Natural killer cell (primary cell): ENCODE data around the gene PROS1. TPM values are rescaled to one million over a fixed set of nuclear protein-coding genes. Genes with fewer than 3 reads are reported as not detected.

Source experiments
- ATAC-seq, 3 donors: fragments of 150-1000 bp in 2 of 3; fragments of 200-7000 bp in 1 of 3; cut with Tn5 transposase; 1 replicate in 1 of 3; 2 replicates in 2 of 3; pipeline ENCODE4 v1.10.0; 2021; ENCODE audit warnings: mild to moderate bottlenecking in 2 of 3, moderate library complexity in 2 of 3
- DNase-seq, 2 donors: peaks; one replicate each; pipeline versions ENCODE4 v3.0.0 to v3.0.0-alpha.2; 2013 to 2021; ENCODE audit warnings: mixed read lengths in 1 of 2
- H3K27ac ChIP-seq: one replicate; pipeline ENCODE4 v1.5.1; 2013; ENCODE audit warnings: mild to moderate bottlenecking, low read length
- H3K27me3 ChIP-seq: one replicate; pipeline ENCODE4 v1.6.1; 2013; ENCODE audit warnings: low read length; ENCODE audit not compliant: control insufficient read depth, insufficient read depth
- H3K36me3 ChIP-seq: one replicate; pipeline ENCODE4 v1.6.1; 2013; ENCODE audit warnings: low read length; ENCODE audit not compliant: control insufficient read depth, insufficient read depth
- H3K4me1 ChIP-seq: one replicate; pipeline ENCODE4 v1.6.1; 2013; ENCODE audit warnings: low read length; ENCODE audit not compliant: control insufficient read depth, insufficient read depth
- H3K4me3 ChIP-seq: one replicate; pipeline ENCODE4 v1.5.1; 2013; ENCODE audit warnings: low read length
- H3K9me3 ChIP-seq: one replicate; pipeline ENCODE4 v1.6.1; 2013; ENCODE audit warnings: low read length; ENCODE audit not compliant: control insufficient read depth, insufficient read depth
- H3K27ac Mint-ChIP-seq, 2 donors: one replicate each; pipeline ENCODE4 v1.8.0; 2022; ENCODE audit warnings: mild to moderate bottlenecking in 2 of 2, mixed read lengths in 2 of 2, moderate library complexity in 1 of 2
- H3K27me3 Mint-ChIP-seq, 2 donors: one replicate each; pipeline ENCODE4 v1.8.0; 2022; ENCODE audit warnings: low read depth in 2 of 2, mixed read lengths in 2 of 2
- H3K36me3 Mint-ChIP-seq: one replicate; pipeline ENCODE4 v1.8.0; 2022; ENCODE audit warnings: mixed read lengths
- H3K4me1 Mint-ChIP-seq, 2 donors: one replicate each; pipeline ENCODE4 v1.8.0; 2022; ENCODE audit warnings: mixed read lengths in 2 of 2
- H3K4me3 Mint-ChIP-seq: one replicate; pipeline ENCODE4 v1.8.0; 2022; ENCODE audit warnings: mild to moderate bottlenecking, moderate library complexity, mixed read lengths
- H3K9me3 Mint-ChIP-seq, 2 donors: one replicate each; pipeline ENCODE4 v1.8.0; 2022; ENCODE audit warnings: mixed read lengths in 2 of 2
- WGBS: methylation state at CpG from one replicate; pipeline ENCODE4 v1.1.7; 2013; ENCODE audit warnings: missing lambda C conversion rate; ENCODE audit not compliant: insufficient coverage; 5-methylcytosine and 5-hydroxymethylcytosine counted together
- intact Hi-C: fragments of 100-400 bp; cut with micrococcal nuclease; formaldehyde crosslinking; loops from one replicate; pipeline ENCODE4 v1.14.2; 2022
- total RNA-seq, 4 donors: library from RNA; stranded (reverse); fragments of 120-200 nt in 1 of 4; gene quantifications; one replicate each; pipeline versions ENCODE4 v1.2.3 to v1.2.4, GENCODE V29; 2013 to 2022
- TF ChIP-seq, protein P1 (sequence below): fragments of 200-600 bp; IDR thresholded peaks from one replicate; pipeline ENCODE4 v1.8.0; 2022; ENCODE audit warnings: antibody characterized with exemption

The PROS1 gene
- total RNA-seq, 3 donors from 2014 or later (not counting 1 experiment from before 2014, with no cell fraction given), result 0.25 to 1.4 (median 0.68) TPM

DNA sequence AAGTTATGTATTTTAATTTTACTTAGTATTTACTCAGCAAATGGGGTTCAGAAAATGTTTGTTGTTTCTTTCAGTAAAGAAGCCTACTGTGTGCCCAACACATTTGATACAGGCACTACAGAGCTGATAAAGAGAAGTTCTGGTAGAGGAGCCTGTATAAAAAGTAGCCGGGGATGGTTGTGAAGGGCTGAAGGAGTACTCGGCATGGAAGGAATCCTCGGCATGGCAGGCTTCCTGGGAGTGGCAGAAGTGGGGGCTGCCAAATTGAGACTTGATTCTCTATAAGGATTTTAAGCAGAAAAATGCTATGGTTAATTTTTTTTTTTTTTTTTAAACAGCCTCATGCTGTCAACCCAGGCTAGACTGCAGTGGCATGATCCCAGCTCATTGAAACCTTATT lies 15.5 kb upstream of the PROS1 start:
- 97% methylated on average over 3 of the region's 3 CpGs for WGBS
- no peak overlapping the region for H3K4me3 Mint-ChIP-seq
- Histone ChIP-seq H3K27me3 (no peaks in the 10 kb centered on the region), H3K4me3 (no peak overlapping the region), H3K27ac (no peak overlapping the region), H3K36me3 (no peaks in the 10 kb centered on the region), H3K9me3 (no peaks in the 10 kb centered on the region), H3K4me1 (no peaks in the 10 kb centered on the region)
- no peak overlapping the region for H3K27ac Mint-ChIP-seq
- TF ChIP-seq, protein P1, sequence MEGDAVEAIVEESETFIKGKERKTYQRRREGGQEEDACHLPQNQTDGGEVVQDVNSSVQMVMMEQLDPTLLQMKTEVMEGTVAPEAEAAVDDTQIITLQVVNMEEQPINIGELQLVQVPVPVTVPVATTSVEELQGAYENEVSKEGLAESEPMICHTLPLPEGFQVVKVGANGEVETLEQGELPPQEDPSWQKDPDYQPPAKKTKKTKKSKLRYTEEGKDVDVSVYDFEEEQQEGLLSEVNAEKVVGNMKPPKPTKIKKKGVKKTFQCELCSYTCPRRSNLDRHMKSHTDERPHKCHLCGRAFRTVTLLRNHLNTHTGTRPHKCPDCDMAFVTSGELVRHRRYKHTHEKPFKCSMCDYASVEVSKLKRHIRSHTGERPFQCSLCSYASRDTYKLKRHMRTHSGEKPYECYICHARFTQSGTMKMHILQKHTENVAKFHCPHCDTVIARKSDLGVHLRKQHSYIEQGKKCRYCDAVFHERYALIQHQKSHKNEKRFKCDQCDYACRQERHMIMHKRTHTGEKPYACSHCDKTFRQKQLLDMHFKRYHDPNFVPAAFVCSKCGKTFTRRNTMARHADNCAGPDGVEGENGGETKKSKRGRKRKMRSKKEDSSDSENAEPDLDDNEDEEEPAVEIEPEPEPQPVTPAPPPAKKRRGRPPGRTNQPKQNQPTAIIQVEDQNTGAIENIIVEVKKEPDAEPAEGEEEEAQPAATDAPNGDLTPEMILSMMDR, result no peak
- H3K4me1 Mint-ChIP-seq, result peaks cover 4 to 6% of the 10 kb centered on the region in 2 donors
- no peaks in the 10 kb centered on the region for H3K9me3 Mint-ChIP-seq
- no peak for ATAC-seq
- intact Hi-C loops, result no loop called here
- DNase-seq, result no peak
- H3K27me3 Mint-ChIP-seq, result no peaks in the 10 kb centered on the region
- no peaks in the 10 kb centered on the region for H3K36me3 Mint-ChIP-seq

- no peak for ATAC-seq
- H3K9me3 ChIP-seq, result no peaks in the 10 kb centered on the region
- no peak overlapping the region for H3K27ac ChIP-seq
- Mint-ChIP-seq H3K9me3 (no peaks in the 10 kb centered on the region), H3K27ac (no peak overlapping the region), H3K27me3 (no peaks in the 10 kb centered on the region), H3K4me3 (no peak overlapping the region), H3K36me3 (no peaks in the 10 kb centered on the region), H3K4me1 (peaks cover 0 to under 1% of the 10 kb centered on the region in 2 donors)
- H3K36me3 ChIP-seq, result no peaks in the 10 kb centered on the region
- WGBS, result 97% methylated on average over 9 of the region's 9 CpGs
- TF ChIP-seq, protein P1, result no peak
- no peak overlapping the region for H3K4me3 ChIP-seq
- no peaks in the 10 kb centered on the region for H3K4me1 ChIP-seq
- intact Hi-C loops, result no loop called here
- DNase-seq, result no peak
- no peaks in the 10 kb centered on the region for H3K27me3 ChIP-seq
Observed at GRCh38 chr3:93988764-93989163, 15.1 kb upstream of the PROS1 start.

DNA sequence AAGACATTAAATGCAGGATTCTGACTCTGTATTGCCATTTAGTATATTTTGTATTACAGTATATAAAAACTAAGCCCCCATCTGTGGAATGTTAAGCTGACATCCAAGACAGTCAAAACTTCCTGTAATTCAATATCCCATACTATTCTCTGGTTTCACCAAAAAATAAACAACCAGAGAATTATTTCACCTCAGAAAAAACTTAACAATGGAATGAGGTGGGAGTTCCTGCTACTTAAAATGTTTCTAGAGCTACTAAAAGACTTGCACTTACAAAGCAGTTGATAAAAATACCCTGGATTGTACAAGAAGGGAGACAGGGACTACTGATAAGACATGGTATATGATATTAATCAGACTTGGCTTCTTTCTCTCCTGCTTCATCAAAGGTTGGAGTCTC lies 14.6 kb upstream of the PROS1 start:
- ATAC-seq, result no peak
- H3K27ac Mint-ChIP-seq, result no peak overlapping the region
- H3K36me3 Mint-ChIP-seq, result no peaks in the 10 kb centered on the region
- Histone ChIP-seq H3K9me3 (no peaks in the 10 kb centered on the region), H3K4me3 (no peak overlapping the region), H3K27me3 (no peaks in the 10 kb centered on the region), H3K36me3 (no peaks in the 10 kb centered on the region), H3K4me1 (no peaks in the 10 kb centered on the region), H3K27ac (no peak overlapping the region)
- H3K9me3 Mint-ChIP-seq, result no peaks in the 10 kb centered on the region
- TF ChIP-seq, protein P1, result no peak
- DNase-seq, result no peak
- H3K4me1 Mint-ChIP-seq, result no peaks in the 10 kb centered on the region
- H3K27me3 Mint-ChIP-seq, result no peaks in the 10 kb centered on the region
- no peak overlapping the region for H3K4me3 Mint-ChIP-seq
- intact Hi-C loops, result no loop called here

GRCh38 chr3:93984618-93985017 lies 10.9 kb upstream of the PROS1 start:
- peaks cover 7% of the 10 kb centered on the region for H3K4me1 ChIP-seq
- no peak overlapping the region for H3K27ac ChIP-seq
- Mint-ChIP-seq H3K9me3 (no peaks in the 10 kb centered on the region), H3K27me3 (no peaks in the 10 kb centered on the region), H3K4me1 (peaks cover 11 to 15% of the 10 kb centered on the region in 2 donors), H3K27ac (peak overlapping the region in 1 of 2 donors; percentile 27), H3K36me3 (no peaks in the 10 kb centered on the region), H3K4me3 (no peak overlapping the region)
- H3K4me3 ChIP-seq, result no peak overlapping the region
- intact Hi-C loops, result no loop called here
- WGBS, result 90% methylated on average over 5 of the region's 5 CpGs
- DNase-seq, result no peak
- H3K9me3 ChIP-seq, result no peaks in the 10 kb centered on the region
- no peak for ATAC-seq
- no peaks in the 10 kb centered on the region for H3K36me3 ChIP-seq
- TF ChIP-seq, protein P1, result no peak
- H3K27me3 ChIP-seq, result no peaks in the 10 kb centered on the region
